NT2/D1 (cell line): ENCODE measurements around the gene MEG3.

Source experiments
- SUZ12 ChIP-seq: IDR thresholded peaks from 2 replicates; pipeline ENCODE4 v1.6.1; 2011; ENCODE audit not compliant: insufficient read length, insufficient read depth; ENCODE audit errors: extremely low read depth
- YY1 ChIP-seq: IDR thresholded peaks from 2 replicates; pipeline ENCODE4 v1.6.1; 2011; ENCODE audit not compliant: insufficient read length, insufficient read depth
- ZNF274 ChIP-seq: IDR thresholded peaks from 2 replicates; pipeline ENCODE4 v1.6.1; 2011; ENCODE audit warnings: mild to moderate bottlenecking, low read depth, low read length

GRCh38 chr14:100779691-100780080 is 46.2 kb upstream of the MEG3 start:
- TF ChIP-seq YY1 (no peak), ZNF274 (no peak), SUZ12 (no peak)
